MM.1S (cell line): Measurements from ENCODE around the gene ATG10.

Source experiments
- DNase-seq: peaks from one replicate; pipeline ENCODE4 v3.0.0-alpha.2; 2015
- H2AFZ ChIP-seq: fragments of 300-600 bp; sonication (generic); 2 replicates; pipeline ENCODE4 v1.6.0; 2016; ENCODE audit warnings: antibody characterized with exemption, low read length
- H3F3A ChIP-seq: fragments of 300-600 bp; sonication (generic); 2 replicates; pipeline ENCODE4 v1.6.1; 2016; ENCODE audit warnings: mild to moderate bottlenecking, antibody characterized with exemption, low read length, moderate library complexity, mixed read lengths; ENCODE audit not compliant: insufficient read depth
- H3K27ac ChIP-seq: fragments of 300-600 bp; sonication (generic); 2 replicates; pipeline ENCODE4 v1.5.1; 2016; ENCODE audit warnings: mild to moderate bottlenecking, low read length
- H3K27me3 ChIP-seq: fragments of 300-600 bp; sonication (generic); replicated peaks from 2 replicates; pipeline ENCODE4 v1.6.0; 2016; ENCODE audit warnings: low read length; ENCODE audit not compliant: insufficient read depth
- H3K36me3 ChIP-seq: fragments of 300-600 bp; sonication (generic); replicated peaks from 2 replicates; pipeline ENCODE4 v1.6.1; 2016; ENCODE audit warnings: mild to moderate bottlenecking, low read length, mixed read lengths; ENCODE audit not compliant: insufficient read depth
- H3K4me1 ChIP-seq: fragments of 300-600 bp; sonication (generic); 2 replicates; pipeline ENCODE4 v1.6.1; 2016; ENCODE audit warnings: low read length, mixed read lengths
- H3K4me2 ChIP-seq: fragments of 300-600 bp; sonication (generic); 2 replicates; pipeline ENCODE4 v1.6.0; 2016; ENCODE audit warnings: low read depth, low read length
- H3K4me3 ChIP-seq: fragments of 300-600 bp; sonication (generic); 2 replicates; pipeline ENCODE4 v1.5.1; 2016; ENCODE audit warnings: low read length, mixed read lengths
- H3K79me2 ChIP-seq: fragments of 300-600 bp; sonication (generic); 2 replicates; pipeline ENCODE4 v1.6.1; 2016; ENCODE audit warnings: mixed run types, low read length, mixed read lengths
- H3K9ac ChIP-seq: fragments of 300-600 bp; sonication (generic); 2 replicates; pipeline ENCODE4 v1.6.1; 2016; ENCODE audit warnings: low read length, mixed read lengths
- H3K9me2 ChIP-seq: fragments of 300-600 bp; sonication (generic); replicated peaks from 2 replicates; pipeline ENCODE4 v1.6.1; 2016; ENCODE audit warnings: mild to moderate bottlenecking, low read length, mixed read lengths; ENCODE audit not compliant: insufficient read depth
- H3K9me3 ChIP-seq: fragments of 300-600 bp; sonication (generic); replicated peaks from 2 replicates; pipeline ENCODE4 v1.6.1; 2016; ENCODE audit warnings: mild to moderate bottlenecking, low read length, mixed read lengths; ENCODE audit not compliant: insufficient read depth
- H4K20me1 ChIP-seq: fragments of 300-600 bp; sonication (generic); 2 replicates; pipeline ENCODE4 v1.6.1; 2016; ENCODE audit warnings: mild to moderate bottlenecking, low read length, moderate library complexity, mixed read lengths; ENCODE audit not compliant: insufficient read depth
- EZH2 ChIP-seq: fragments of 300-600 bp; sonication (generic); optimal IDR thresholded peaks from 2 replicates; pipeline ENCODE3; 2017; ENCODE audit warnings: low read depth, mild to moderate bottlenecking, antibody characterized with exemption, low read length, mixed read lengths
- EZH2phosphoT487 ChIP-seq: fragments of 300-600 bp; sonication (generic); IDR thresholded peaks from 2 replicates; pipeline ENCODE4 v1.6.1; 2018; ENCODE audit warnings: antibody characterized with exemption, low read length
- TF ChIP-seq, protein P1 (sequence below): fragments of 300-600 bp; sonication (generic); IDR thresholded peaks from 2 replicates; pipeline ENCODE4 v1.5.1; 2016; ENCODE audit warnings: antibody characterized with exemption, low read length, mixed read lengths

Gene ATG10

DNA sequence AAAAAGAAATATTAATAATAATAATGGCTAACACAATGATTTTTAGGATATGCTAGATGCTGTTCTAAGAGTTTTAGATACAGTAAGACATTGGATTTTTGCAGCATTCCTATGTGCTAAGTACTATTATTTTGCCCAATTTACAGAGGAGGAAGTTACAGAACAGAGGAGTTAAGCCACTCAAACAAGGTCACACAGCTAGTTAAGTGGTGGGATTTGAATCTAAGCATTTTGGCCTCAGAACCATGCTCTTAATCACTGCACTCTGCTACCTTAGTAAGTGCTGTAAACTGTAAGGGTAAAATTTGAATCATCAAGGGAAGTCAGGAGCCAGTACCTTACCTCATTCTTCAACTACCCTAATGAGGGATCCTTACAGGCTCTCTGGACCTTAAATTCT, 280.9 kb downstream of the ATG10 start:
- H3K4me1 ChIP-seq, result peaks cover 7% of the 10 kb centered on the region; the same call in 1 of the 2 replicates
- no peak overlapping the region for H3K4me2 ChIP-seq
- no peaks in the 10 kb centered on the region for H3K9me2 ChIP-seq
- H3K4me3 ChIP-seq, result no peak overlapping the region
- TF ChIP-seq EZH2phosphoT487, result no peak
- no peak for TF ChIP-seq EZH2
- TF ChIP-seq, protein P1, sequence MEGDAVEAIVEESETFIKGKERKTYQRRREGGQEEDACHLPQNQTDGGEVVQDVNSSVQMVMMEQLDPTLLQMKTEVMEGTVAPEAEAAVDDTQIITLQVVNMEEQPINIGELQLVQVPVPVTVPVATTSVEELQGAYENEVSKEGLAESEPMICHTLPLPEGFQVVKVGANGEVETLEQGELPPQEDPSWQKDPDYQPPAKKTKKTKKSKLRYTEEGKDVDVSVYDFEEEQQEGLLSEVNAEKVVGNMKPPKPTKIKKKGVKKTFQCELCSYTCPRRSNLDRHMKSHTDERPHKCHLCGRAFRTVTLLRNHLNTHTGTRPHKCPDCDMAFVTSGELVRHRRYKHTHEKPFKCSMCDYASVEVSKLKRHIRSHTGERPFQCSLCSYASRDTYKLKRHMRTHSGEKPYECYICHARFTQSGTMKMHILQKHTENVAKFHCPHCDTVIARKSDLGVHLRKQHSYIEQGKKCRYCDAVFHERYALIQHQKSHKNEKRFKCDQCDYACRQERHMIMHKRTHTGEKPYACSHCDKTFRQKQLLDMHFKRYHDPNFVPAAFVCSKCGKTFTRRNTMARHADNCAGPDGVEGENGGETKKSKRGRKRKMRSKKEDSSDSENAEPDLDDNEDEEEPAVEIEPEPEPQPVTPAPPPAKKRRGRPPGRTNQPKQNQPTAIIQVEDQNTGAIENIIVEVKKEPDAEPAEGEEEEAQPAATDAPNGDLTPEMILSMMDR, result no peak
- no peak overlapping the region for H3K9ac ChIP-seq
- no peaks in the 10 kb centered on the region for H3K36me3 ChIP-seq
- no peaks in the 10 kb centered on the region for H3K27me3 ChIP-seq
- H3F3A ChIP-seq, result no peaks in the 10 kb centered on the region
- H3K9me3 ChIP-seq, result no peaks in the 10 kb centered on the region
- no peak for DNase-seq
- H2AFZ ChIP-seq, result no peak overlapping the region
- no peaks in the 10 kb centered on the region for H4K20me1 ChIP-seq
- H3K79me2 ChIP-seq, result no peaks in the 10 kb centered on the region
- no peak overlapping the region for H3K27ac ChIP-seq

DNA sequence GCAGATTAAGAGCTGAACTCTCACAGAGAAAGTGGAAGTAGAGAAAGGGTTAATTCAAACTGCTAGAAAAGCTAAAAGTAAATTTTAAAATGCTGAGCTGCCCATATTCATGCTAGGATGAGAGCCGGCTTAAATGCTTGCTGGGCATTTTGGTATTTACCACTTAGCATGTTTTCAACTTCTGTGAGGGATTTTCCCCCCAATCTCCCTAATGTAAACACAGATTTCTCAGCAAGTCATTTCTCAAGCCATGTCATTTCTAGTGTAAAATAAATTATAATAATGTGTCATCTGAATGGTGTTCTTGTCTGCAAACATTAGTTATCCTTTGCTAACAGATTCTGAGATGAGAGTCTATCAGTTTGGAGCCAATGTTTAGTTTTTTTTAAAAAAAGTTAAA, 284.0 kb downstream of the ATG10 start:
- Histone ChIP-seq H3K4me1 (peaks cover 7% of the 10 kb centered on the region; the same call in 1 of the 2 replicates), H2AFZ (no peak overlapping the region)
- TF ChIP-seq EZH2 (no peak), EZH2phosphoT487 (no peak)
- TF ChIP-seq, protein P1, result no peak

DNA sequence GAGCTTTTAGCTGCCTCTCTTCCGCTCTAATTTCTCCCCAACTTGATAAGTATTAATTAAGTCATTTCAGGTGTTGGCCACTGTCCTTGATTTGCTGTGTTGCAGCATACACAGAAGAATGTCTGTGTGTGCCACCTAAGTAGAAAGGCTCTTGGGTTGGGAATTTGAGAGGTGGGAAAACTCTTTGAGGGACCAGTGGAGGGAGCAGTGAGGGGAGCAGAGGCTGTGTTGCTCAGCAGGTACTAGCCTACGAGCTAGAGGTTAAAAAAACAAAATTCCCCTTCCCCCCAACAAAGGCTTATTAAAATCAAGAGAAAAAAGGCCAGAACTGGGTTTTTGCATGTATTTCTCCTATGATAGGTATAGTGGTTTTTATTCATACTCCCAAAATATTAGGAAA, 285.4 kb downstream of the ATG10 start:
- TF ChIP-seq EZH2 (no peak), EZH2phosphoT487 (no peak)
- Histone ChIP-seq H3K27ac (no peak overlapping the region), H3K9ac (no peak overlapping the region)

More for the DNA sequence above, 284.0 kb downstream of the ATG10 start:
- H3K27me3 ChIP-seq, result no peaks in the 10 kb centered on the region
- H3F3A ChIP-seq, result no peaks in the 10 kb centered on the region
- no peaks in the 10 kb centered on the region for H4K20me1 ChIP-seq
- H3K4me3 ChIP-seq, result no peak overlapping the region
- H3K36me3 ChIP-seq, result no peaks in the 10 kb centered on the region
- H3K27ac ChIP-seq, result no peak overlapping the region
- DNase-seq, result peak; percentile 49
- no peaks in the 10 kb centered on the region for H3K79me2 ChIP-seq
- H3K9me3 ChIP-seq, result no peaks in the 10 kb centered on the region
- H3K4me2 ChIP-seq, result no peak overlapping the region
- no peak overlapping the region for H3K9ac ChIP-seq
- no peaks in the 10 kb centered on the region for H3K9me2 ChIP-seq

DNA sequence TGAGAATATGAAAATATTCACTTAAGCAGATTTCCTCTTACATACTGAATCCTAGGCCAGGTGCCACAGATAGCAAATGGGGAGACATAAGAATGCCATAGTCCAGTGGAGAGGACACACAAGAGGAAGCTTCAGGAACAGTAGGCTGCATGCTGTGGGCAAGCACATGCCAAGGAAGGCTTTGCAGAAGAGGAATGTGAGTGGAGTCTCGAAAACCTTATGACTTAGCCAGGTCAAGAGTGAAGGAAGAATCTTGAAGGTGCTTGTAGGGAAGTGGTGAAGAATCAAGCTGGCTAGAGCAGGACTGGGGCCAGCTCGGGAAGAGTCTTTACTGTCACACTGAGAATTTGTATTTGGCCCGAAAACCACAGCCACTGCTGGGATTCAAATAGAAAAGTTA, 285.9 kb downstream of the ATG10 start:
- H3K27ac ChIP-seq, result no peak overlapping the region
- H3K4me3 ChIP-seq, result no peak overlapping the region
- H3F3A ChIP-seq, result no peaks in the 10 kb centered on the region
- H2AFZ ChIP-seq, result no peak overlapping the region
- TF ChIP-seq, protein P1, result no peak
- TF ChIP-seq EZH2phosphoT487 (no peak), EZH2 (no peak)
- H3K9me3 ChIP-seq, result no peaks in the 10 kb centered on the region
- no peaks in the 10 kb centered on the region for H3K79me2 ChIP-seq
- peaks cover 7% of the 10 kb centered on the region; the same call in 1 of the 2 replicates for H3K4me1 ChIP-seq
- H3K9ac ChIP-seq, result no peak overlapping the region
- no peak for DNase-seq
- H3K9me2 ChIP-seq, result no peaks in the 10 kb centered on the region
- H3K4me2 ChIP-seq, result no peak overlapping the region
- no peaks in the 10 kb centered on the region for H3K36me3 ChIP-seq
- no peaks in the 10 kb centered on the region for H4K20me1 ChIP-seq
- H3K27me3 ChIP-seq, result no peaks in the 10 kb centered on the region

More for the DNA sequence above, 285.4 kb downstream of the ATG10 start:
- no peaks in the 10 kb centered on the region for H3K36me3 ChIP-seq
- H3K4me2 ChIP-seq, result no peak overlapping the region
- H3K79me2 ChIP-seq, result no peaks in the 10 kb centered on the region
- H3K9me3 ChIP-seq, result no peaks in the 10 kb centered on the region
- H4K20me1 ChIP-seq, result no peaks in the 10 kb centered on the region
- no peak for DNase-seq
- peaks cover 7% of the 10 kb centered on the region; the same call in 1 of the 2 replicates for H3K4me1 ChIP-seq
- H3K4me3 ChIP-seq, result no peak overlapping the region
- no peaks in the 10 kb centered on the region for H3F3A ChIP-seq
- H3K27me3 ChIP-seq, result no peaks in the 10 kb centered on the region
- H3K9me2 ChIP-seq, result no peaks in the 10 kb centered on the region
- H2AFZ ChIP-seq, result no peak overlapping the region
